Nephron progenitor cell (in vitro differentiated cells): ENCODE results near the gene CNTD1.

Experiments used
- DNase-seq: peaks from one replicate; pipeline ENCODE4 v3.0.0; 2021
- H3K27ac Mint-ChIP-seq: 2 replicates; pipeline ENCODE4 v1.8.0; 2021; ENCODE audit warnings: mild to moderate bottlenecking, moderate library complexity, mixed read lengths
- H3K27me3 Mint-ChIP-seq: 2 replicates; pipeline ENCODE4 v1.8.0; 2021; ENCODE audit warnings: mild to moderate bottlenecking, low read depth, mixed read lengths; ENCODE audit not compliant: poor library complexity
- H3K36me3 Mint-ChIP-seq: 2 replicates; pipeline ENCODE4 v1.8.0; 2021; ENCODE audit warnings: low read depth, mixed read lengths
- H3K4me1 Mint-ChIP-seq: 2 replicates; pipeline ENCODE4 v1.8.0; 2021; ENCODE audit warnings: mixed read lengths
- H3K4me3 Mint-ChIP-seq: 2 replicates; pipeline ENCODE4 v1.8.0; 2021; ENCODE audit warnings: mild to moderate bottlenecking, moderate library complexity, mixed read lengths
- H3K9me3 Mint-ChIP-seq: 2 replicates; pipeline ENCODE4 v1.8.0; 2021; ENCODE audit warnings: mild to moderate bottlenecking, moderate library complexity, mixed read lengths
- TF ChIP-seq, protein P1 (sequence below): fragments of 200-600 bp; sonication (generic); IDR thresholded peaks from 2 replicates; pipeline ENCODE4 v1.5.0; 2021; ENCODE audit warnings: antibody characterized with exemption

Gene CNTD1

DNA sequence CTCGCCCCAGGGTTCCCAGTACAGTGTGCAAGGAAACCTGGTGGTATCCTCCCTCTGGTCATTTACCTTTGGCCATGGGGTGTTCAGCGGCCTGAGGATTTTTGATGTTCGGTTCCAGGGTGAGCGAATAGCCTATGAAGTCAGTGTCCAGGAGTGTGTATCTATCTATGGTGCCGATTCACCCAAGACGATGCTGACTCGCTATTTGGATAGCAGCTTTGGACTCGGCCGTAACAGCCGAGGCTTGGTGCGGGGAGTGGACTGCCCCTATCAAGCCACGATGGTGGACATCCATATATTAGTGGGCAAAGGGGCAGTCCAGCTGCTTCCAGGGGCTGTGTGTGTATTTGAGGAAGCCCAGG lies 46.9 kb downstream of the CNTD1 start:
- Mint-ChIP-seq H3K36me3 (peaks cover 21% of the 10 kb centered on the region), H3K27me3 (no peaks in the 10 kb centered on the region), H3K4me3 (no peak overlapping the region), H3K4me1 (peaks cover 15% of the 10 kb centered on the region), H3K9me3 (no peaks in the 10 kb centered on the region), H3K27ac (peak overlapping the region; percentile 57)
- DNase-seq: no peak
- TF ChIP-seq, protein P1, sequence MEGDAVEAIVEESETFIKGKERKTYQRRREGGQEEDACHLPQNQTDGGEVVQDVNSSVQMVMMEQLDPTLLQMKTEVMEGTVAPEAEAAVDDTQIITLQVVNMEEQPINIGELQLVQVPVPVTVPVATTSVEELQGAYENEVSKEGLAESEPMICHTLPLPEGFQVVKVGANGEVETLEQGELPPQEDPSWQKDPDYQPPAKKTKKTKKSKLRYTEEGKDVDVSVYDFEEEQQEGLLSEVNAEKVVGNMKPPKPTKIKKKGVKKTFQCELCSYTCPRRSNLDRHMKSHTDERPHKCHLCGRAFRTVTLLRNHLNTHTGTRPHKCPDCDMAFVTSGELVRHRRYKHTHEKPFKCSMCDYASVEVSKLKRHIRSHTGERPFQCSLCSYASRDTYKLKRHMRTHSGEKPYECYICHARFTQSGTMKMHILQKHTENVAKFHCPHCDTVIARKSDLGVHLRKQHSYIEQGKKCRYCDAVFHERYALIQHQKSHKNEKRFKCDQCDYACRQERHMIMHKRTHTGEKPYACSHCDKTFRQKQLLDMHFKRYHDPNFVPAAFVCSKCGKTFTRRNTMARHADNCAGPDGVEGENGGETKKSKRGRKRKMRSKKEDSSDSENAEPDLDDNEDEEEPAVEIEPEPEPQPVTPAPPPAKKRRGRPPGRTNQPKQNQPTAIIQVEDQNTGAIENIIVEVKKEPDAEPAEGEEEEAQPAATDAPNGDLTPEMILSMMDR: no peak

DNA sequence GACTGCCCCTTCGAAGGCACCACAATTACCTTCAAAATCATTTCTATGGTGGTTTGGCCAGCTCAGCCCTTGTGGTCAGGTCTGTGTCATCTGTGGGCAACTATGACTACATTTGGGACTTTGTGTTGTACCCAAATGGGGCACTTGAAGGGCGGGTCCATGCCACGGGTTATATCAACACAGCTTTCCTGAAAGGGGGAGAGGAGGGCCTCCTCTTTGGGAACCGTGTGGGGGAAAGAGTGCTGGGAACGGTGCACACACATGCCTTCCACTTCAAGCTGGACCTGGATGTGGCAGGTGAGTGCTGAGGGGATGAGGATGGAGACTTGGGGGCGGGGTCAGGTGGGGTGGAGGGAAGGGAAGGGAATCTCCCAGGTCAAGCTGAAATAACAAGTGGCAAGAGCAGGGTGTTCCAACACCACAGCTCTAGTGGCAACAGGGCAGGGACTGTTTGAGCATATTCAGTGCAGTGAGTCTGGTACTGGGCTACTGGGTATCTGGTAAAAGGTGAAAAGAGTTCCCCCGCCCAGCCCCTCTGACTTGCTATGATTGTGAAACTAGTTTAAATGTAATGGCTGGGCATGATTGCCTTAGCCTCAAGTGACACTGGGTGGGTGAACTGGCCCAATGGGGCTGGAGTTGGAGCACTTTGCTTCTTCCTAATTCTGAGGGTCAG lies 47.4 kb downstream of the CNTD1 start:
- H3K27me3 Mint-ChIP-seq: no peaks in the 10 kb centered on the region

DNA sequence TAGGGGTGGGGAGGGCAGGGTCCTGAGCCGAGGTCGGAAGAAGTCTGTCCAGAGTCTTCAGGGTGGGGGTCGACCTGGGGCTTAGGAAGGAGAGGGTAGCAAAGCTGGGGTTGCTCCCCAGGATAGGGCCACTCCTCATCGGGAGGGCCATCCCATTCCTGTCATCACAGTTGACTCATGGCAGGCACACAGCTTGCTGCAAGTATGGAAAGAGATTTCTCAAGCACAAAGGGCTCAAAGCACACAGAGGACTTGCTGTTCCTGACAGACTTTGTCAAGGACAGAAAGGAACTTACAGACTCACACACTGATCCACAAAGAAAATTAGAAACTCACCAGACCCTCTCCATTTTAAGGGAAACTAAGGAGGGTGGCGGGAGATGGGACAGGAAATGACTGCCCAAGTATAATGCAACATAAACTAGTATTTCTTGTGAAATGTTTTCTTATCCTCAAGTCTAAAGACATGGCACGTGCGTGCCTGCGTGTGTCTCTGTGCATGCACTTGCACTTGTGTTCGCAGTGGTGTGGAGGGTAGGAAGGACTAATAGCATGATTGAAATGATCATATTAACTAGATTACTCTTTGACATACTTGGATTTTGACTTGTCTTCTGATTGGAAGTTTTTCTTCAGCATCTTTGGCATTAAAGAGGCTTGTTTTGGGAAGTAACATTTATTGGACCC lies 48.1 kb downstream of the CNTD1 start:
- no peaks in the 10 kb centered on the region for H3K27me3 Mint-ChIP-seq
- no peak overlapping the region for H3K4me3 Mint-ChIP-seq
- no peaks in the 10 kb centered on the region for H3K9me3 Mint-ChIP-seq
- no peak overlapping the region for H3K27ac Mint-ChIP-seq
- DNase-seq: no peak
- peaks cover 14% of the 10 kb centered on the region for H3K36me3 Mint-ChIP-seq
- TF ChIP-seq, protein P1: no peak
- peaks cover 22% of the 10 kb centered on the region for H3K4me1 Mint-ChIP-seq

More for the DNA sequence above, 47.4 kb downstream of the CNTD1 start:
- Mint-ChIP-seq H3K4me3 (no peak overlapping the region), H3K4me1 (peaks cover 20% of the 10 kb centered on the region), H3K27ac (peak overlapping the region; percentile 77), H3K36me3 (peaks cover 21% of the 10 kb centered on the region), H3K9me3 (no peaks in the 10 kb centered on the region)
- DNase-seq: no peak
- TF ChIP-seq, protein P1: no peak

DNA sequence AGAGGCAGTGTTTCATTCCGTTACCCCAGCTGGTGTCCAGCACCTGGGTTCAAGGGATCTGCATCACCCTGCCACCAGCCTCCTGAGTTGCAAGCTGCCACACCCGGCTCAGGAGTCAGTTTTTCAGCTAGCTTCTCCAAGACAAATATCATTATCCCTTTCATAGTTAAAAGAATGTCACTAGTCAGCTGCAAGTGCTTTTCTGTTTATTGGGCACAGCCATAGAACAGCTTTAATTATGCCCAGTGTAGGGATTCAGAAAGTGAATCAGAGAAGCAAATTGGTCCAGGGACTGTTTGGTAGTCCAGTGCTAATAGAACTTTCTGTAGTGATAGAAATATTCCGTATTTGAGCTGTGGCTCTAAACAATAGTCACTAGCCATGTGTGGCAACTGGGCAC lies 49.4 kb downstream of the CNTD1 start:
- H3K27me3 Mint-ChIP-seq: peaks cover 2% of the 10 kb centered on the region

DNA sequence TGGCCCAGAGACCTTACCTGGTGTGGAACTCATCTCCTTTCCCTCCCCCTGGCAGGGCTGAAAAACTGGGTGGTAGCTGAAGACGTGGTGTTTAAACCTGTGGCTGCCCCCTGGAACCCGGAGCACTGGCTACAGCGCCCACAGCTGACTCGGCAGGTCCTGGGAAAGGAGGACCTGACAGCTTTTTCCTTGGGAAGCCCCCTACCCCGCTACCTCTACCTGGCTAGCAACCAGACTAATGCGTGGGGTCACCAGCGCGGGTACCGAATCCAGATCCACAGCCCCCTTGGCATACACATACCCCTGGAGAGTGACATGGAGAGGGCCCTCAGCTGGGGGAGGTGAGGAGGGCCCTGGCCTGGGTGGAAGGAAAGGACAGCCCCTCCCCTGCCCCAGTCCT lies 50.4 kb downstream of the CNTD1 start:
- TF ChIP-seq, protein P1: no peak
- no peak for DNase-seq
- Mint-ChIP-seq H3K27ac (no peak overlapping the region), H3K4me1 (peaks cover 22% of the 10 kb centered on the region), H3K27me3 (peaks cover 5% of the 10 kb centered on the region), H3K4me3 (no peak overlapping the region), H3K36me3 (no peaks in the 10 kb centered on the region), H3K9me3 (no peaks in the 10 kb centered on the region)

More for the DNA sequence above, 49.4 kb downstream of the CNTD1 start:
- no peak overlapping the region for H3K27ac Mint-ChIP-seq
- TF ChIP-seq, protein P1: no peak
- DNase-seq: no peak
- no peaks in the 10 kb centered on the region for H3K9me3 Mint-ChIP-seq
- H3K36me3 Mint-ChIP-seq: peaks cover 6% of the 10 kb centered on the region
- no peak overlapping the region for H3K4me3 Mint-ChIP-seq
- peaks cover 22% of the 10 kb centered on the region for H3K4me1 Mint-ChIP-seq
